Breast epithelium (tissue), 3 donors: ENCODE data around the gene TTC7B.

ENCODE experiments used
- POLR2A ChIP-seq: fragments of 450-650 bp; IDR thresholded peaks from one replicate; pipeline ENCODE4 v1.6.1; 2016; ENCODE audit warnings: antibody characterized with exemption, mild to moderate bottlenecking, moderate library complexity
- TF ChIP-seq, protein P1 (sequence below), 3 donors: fragments of 450-650 bp; IDR thresholded peaks; one replicate each; pipeline ENCODE4 v1.5.1; 2016 to 2017; ENCODE audit warnings: antibody characterized with exemption in 3 of 3, mild to moderate bottlenecking in 3 of 3, moderate library complexity in 3 of 3

DNA sequence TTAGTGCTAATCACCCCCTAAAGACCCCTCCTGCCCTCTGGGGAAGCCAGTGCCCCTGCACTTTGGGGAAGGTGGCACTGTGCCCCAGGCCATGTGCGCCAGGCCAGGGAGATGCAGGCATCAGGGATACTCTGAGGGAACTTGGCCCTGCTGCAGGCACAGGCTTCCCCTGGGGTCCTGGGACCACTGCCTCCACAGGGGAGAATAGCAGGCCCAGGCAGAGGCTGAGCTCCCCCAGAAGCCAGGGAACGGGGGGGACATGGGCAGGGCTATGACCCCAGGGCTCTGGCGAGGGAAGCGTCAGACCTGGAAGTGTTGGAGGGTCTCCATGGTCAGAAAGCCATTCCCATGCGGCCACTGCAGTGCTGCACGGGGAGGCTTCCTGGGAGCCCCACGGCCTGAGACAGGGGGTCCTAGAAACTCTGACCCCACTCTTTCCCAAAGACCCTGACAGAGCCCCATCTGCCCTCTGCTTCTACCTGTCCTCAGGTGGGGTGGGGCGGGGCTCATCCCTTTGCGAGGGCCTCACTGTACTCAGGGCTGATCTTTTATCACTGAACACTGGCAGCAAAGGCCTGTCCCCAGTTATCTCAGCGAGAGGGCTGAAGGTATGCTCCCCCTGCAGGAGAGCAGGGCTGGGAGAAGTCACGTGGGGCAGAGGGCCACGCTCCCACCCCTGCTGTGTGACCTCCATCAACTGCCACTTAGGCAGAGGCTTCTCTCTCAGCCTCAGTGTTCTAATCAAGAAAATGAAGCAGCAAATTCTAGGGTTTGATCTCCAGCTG lies 259.4 kb downstream of the TTC7B start:
- TF ChIP-seq POLR2A, result no peak
- TF ChIP-seq, protein P1, sequence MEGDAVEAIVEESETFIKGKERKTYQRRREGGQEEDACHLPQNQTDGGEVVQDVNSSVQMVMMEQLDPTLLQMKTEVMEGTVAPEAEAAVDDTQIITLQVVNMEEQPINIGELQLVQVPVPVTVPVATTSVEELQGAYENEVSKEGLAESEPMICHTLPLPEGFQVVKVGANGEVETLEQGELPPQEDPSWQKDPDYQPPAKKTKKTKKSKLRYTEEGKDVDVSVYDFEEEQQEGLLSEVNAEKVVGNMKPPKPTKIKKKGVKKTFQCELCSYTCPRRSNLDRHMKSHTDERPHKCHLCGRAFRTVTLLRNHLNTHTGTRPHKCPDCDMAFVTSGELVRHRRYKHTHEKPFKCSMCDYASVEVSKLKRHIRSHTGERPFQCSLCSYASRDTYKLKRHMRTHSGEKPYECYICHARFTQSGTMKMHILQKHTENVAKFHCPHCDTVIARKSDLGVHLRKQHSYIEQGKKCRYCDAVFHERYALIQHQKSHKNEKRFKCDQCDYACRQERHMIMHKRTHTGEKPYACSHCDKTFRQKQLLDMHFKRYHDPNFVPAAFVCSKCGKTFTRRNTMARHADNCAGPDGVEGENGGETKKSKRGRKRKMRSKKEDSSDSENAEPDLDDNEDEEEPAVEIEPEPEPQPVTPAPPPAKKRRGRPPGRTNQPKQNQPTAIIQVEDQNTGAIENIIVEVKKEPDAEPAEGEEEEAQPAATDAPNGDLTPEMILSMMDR (IDR thresholded peaks at IDR 0.05), result no peak
